NCI-H146 treated with DMSO at 0.1 percent for 48 hours (cell line): Measurements from ENCODE around the gene HSPA1A.
"Not testable (repeated sequence)": the region's sequence is repeated elsewhere in the genome, so short reads cannot be mapped to it uniquely, and the experiment has no call there.

Experiments used
- DNase-seq: peaks from one replicate; lab custom pipeline; 2025; ENCODE audit not compliant: unreplicated experiment; lab: John Stamatoyannopoulos, UW

HSPA1A gene

DNA sequence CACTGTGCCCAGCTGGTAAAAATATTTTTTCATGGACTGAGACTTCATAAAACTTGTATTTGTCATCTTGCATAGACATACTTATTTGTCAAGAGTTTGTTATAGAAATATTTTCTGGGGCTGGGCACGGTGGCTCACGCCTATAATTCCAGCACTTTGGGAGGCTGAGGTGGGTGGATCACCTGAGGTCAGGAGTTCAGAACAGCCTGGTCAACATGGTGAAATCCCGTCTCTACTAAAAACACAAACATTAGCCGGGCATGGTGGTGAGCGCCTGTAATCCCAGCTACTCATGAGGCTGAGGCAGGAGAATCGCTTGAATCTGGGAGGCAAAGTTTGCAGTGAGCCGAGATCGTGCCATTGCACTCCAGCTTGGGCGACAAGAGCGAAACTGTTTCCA is 6.7 kb upstream of the HSPA1A start:
- not testable (repeated sequence) for DNase-seq

DNA sequence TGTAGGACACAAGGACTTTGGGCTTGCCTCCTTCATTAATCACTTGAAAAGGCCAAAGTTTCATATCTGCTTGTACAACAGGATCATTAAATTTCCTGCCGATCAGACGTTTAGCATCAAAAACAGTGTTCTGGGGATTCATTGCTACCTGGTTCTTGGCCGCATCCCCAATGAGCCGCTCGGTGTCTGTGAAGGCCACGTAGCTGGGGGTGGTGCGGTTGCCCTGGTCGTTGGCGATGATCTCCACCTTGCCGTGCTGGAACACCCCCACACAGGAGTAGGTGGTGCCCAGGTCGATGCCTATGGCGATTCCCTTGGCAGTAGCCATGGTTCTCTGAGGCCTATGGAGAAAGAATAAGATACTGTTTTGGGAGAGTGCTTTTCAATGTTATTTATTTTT is 3.7 kb upstream of the HSPA1A start:
- DNase-seq, result no peak

DNA sequence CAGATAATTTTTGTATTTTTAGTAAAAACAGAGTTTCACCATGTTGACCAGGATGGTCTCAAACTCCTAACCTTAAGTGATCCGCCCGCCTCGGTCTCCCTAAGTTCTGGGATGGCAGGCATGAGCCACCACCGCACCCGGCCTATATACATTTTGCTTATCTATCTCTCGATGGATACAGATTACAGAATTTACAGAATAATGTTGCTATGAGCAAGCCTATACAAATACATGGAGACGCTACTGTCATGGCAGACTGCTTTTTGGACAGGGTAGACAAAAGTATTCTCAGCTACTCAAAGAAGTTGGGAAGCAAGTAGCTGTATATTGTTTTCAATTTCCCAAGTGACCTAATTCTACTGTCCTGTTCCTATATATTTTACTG is 1.9 kb upstream of the HSPA1A start:
- DNase-seq, result no peak

DNA sequence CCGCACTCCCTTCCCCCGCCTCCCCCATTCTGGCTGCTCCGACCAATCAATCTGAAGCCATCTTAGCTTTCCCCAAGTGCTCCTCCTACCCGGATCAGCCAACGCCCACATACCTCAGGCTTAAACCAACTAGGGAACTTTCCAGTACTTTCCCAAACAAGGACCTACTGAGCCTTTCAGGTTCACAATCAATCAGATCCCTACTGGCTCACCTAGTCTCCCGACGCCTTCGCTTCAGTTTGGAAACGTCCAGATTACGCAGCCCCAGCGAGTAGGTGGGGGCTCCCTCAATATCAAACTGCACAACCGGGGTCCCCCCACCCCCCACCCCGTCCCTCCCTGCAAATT is 692 bp upstream of the HSPA1A start:
- DNase-seq, result peak; percentile 88

DNA sequence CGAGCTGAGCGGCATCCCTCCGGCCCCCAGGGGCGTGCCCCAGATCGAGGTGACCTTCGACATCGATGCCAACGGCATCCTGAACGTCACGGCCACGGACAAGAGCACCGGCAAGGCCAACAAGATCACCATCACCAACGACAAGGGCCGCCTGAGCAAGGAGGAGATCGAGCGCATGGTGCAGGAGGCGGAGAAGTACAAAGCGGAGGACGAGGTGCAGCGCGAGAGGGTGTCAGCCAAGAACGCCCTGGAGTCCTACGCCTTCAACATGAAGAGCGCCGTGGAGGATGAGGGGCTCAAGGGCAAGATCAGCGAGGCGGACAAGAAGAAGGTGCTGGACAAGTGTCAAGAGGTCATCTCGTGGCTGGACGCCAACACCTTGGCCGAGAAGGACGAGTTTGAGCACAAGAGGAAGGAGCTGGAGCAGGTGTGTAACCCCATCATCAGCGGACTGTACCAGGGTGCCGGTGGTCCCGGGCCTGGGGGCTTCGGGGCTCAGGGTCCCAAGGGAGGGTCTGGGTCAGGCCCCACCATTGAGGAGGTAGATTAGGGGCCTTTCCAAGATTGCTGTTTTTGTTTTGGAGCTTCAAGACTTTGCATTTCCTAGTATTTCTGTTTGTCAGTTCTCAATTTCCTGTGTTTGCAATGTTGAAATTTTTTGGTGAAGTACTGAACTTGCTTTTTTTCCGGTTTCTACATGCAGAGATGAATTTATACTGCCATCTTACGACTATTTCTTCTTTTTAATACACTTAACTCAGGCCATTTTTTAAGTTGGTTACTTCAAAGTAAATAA is 2.0 kb downstream of the HSPA1A start:
- DNase-seq, result not testable (repeated sequence)

DNA sequence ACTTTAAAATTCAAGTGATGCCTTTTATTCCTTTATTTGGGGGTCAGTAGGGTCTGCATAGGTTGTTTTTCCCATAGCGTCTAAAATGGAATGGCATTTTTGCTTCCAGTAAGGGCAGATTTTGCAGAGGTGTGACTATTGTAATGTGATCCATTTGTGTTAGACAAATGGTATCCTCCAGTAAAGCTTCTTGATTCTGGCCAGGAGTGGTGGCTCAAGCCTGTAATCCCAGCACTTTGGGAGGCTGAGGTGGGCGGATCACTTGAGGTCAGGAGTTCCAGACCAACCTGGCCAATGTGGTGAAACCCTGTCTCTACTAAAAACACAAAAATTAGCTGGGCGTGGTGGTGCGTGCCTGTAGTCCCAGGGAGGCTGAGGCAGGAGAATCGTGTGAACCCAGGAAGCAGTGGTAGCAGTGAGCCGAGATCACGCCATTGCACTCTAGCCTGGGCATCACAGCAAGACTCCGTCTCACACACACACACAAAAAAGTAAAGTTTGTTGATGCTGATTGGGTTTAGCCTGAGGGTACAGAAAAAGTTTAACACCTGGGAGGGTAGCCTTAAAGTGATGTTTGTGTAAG is 2.7 kb downstream of the HSPA1A start:
- not testable (repeated sequence) for DNase-seq

DNA sequence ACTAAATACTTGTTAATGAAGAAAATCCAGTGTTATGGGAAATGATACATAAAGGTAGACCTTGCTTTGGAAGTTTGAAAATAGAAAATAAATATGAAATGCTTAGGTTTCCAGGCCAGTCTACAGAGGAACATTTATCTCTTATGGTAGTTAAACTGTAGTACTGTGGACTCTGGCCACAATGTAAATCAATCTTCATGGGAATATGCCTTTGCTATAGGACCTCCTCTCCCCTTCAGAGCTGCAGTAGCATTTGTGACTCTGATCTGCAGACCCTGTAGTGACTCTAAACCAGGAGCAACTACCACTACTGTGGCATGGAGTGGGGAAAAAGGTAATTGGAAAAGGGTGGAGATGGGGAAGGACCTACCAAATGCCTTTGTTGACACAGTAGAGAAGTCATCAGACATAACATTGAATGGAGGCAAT is 4.5 kb downstream of the HSPA1A start:
- DNase-seq, result no peak

DNA sequence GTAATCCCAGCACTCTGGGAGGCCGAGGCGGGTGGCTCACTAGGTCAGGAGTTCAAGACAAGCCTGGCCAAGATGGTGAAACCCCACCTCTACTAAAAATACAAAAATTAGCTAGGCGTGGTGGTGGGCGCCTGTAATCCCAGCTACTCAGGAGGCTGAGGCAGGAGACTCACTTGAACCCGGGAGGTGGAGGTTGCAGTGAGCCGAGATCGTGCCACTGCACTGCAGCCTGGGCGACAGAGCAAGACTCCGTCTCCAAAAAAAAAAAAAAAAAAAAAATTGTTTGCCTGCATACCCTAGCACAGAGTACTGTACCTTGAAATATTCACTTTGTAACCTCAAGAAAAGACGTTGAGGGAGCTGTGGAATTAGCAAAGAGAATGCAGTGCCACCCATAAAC is 5.1 kb downstream of the HSPA1A start:
- DNase-seq, result not testable (repeated sequence)

DNA sequence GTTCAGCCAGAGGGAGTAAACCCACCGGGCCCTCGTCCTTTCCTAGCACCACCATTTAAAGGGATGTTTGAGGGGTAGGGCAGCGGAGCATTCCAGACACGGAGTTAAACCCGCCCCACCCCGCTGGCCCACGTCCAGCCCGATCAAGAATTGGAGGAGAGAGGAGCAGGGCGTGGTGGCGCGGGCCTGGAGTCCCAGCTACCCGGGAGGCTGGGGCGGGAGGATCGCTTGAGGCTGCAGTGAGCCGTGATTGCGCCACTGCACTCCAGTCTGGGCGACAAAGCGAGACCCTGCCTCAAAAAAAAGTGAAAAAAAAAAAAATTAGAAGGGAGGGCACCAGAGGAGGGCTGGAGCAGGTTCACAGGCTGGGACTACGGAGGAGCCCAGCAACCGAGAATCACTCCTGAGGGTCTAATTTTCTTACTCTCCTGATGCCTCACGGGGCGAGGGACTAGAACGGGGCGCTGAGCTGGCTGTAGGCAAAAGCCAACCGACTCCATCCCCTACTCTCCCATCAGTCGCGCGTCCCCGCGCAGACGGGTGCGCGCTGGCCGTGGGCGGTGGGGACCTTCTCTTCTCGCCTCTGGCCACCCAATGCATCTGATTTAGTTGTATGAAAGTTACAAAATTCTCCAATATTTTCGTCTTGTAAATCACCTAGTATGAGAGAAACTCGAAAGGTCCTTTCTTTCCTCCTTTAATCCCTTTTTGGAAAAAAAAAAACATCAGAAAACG is 6.1 kb downstream of the HSPA1A start:
- DNase-seq, result peak; percentile 53

DNA sequence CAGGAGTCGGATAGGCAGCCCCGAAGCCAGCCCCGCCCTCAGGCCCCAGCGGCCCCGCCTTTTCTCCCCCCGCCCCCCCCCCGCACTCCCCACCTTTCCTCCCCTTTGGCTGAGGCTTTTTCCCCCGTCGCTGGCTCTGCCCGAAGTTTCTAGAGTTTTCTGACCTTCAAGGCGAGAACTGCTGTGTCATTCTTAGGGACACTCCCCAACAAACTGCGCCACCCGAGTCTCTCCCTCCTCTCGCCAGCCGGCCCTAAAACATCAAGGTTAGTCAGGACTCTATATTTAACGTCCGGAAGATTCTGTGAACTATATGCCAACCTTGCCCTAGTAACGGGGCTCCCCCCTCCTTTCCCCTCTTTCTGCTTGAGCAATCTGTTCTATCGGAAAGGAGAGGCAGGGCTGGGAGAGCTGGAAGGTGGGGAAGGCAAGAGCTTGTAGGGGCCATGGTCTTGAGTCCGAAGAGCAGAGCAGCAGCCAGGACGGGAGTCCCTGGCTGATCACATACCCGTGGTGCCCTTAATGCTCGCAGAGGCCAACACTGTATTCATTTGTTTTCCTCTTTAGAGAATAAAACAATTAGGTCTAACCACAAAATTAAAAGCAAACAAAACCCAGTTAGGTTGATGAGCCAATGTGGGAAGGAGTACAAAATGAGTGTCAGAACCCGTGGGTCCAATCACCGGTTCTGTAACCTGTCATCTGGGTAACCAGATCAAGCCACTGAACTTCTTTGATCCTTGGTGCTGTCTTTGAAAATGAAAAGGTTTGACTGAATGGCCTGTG is 6.9 kb downstream of the HSPA1A start:
- DNase-seq, result no peak

DNA sequence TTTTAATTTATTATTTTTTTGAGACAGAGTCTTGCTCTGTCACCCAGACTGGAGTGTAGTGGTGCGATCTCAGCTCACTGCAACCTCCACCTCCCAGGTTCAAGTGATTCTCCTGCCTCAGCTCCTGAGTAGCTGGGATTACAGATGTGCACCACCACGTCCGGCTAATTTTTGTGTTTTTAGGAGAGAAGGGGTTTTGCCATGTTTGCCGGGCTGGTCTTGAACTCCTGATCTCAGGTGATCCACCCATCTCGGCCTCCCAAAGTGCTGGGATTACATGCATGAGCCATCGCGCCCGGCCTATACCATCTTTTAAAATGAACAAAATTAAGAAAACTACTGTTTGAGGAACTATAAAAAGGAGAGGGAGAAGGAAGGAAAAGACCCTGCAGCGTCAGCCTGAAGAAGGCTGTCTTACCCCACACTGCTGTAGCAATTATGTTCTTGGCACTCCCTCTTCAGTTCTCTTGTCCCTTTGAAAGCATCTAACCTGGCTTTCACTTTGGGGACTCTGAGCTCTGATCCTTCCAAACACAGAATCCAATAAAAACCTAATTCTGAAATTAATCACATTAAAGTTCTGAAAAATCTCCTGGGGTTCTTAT is 8.4 kb downstream of the HSPA1A start:
- not testable (repeated sequence) for DNase-seq

DNA sequence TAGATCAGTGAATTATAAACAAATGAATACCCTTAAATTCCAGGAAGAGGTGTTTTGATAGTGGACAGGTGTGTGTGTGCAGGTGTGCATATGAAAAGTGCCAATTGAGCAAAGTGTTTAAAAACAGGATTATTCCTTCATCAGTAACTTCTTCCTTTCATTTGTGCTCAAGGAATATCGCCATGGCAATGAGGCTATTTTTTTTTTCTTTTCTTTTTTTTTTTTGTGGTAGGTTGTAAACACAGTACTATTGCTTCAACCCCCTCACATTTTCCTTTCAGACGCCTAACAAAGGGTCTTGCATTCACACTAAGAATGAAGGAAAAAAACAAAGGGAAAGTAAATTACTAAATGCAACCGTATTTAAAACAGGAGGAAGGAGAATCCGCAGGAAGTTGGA is 10.2 kb downstream of the HSPA1A start:
- DNase-seq, result no peak

DNA sequence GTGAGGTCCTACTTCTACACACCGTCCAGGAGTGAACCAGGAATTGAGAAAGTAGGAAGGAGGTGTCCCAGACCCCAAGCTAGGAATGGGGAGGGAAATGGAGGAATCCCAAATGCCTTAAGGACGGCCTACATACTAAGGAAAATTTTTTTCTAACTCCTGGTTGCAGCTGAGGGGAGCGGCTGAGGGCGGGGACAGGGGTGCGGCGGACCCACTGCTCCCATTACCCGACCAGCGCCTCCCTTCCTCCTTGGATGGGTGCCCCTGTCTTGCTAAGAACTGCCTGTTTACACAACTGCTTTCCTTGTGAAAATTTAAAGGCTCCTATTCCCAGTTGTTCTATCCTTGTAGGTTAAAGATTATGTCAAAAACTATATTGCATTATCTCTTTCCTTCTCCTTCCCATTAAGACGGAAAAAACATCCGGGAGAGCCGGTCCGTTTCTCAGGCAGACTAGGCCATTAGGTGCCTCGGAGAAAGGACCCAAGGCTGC is 11.5 kb downstream of the HSPA1A start:
- DNase-seq, result no peak

DNA sequence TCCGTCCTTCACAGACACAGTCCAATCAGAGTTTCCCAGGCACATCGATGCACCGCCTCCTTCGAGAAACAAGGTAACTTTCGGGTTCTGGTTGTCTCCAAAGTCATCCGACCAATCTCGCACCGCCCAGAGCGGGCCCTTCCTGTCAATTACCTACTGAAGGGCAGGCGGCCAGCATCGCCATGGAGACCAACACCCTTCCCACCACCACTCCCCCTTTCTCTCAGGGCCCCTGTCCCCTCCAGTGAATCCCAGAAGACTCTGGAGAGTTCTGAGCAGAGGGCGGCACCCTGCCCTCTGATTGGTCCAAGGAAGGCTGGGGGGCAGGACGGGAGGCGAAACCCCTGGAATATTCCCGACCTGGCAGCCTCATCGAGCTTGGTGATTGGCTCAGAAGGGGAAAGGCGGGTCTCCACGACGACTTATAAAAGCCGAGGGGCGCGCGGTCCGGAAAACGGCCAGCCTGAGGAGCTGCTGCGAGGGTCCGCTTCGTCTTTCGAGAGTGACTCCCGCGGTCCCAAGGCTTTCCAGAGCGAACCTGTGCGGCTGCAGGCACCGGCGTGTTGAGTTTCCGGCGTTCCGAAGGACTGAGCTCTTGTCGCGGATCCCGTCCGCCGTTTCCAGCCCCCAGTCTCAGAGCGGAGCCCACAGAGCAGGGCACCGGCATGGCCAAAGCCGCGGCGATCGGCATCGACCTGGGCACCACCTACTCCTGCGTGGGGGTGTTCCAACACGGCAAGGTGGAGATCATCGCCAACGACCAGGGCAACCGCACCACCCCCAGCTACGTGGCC is 12.1 kb downstream of the HSPA1A start, which contains the start of gene HSPA1B:
Gene HSPA1B, plus strand, starts transcription at position 453 of the 794 bp plus-strand sequence. Its CDS starts 213 bp downstream, at position 666.
- DNase-seq, result peak; percentile 99

DNA sequence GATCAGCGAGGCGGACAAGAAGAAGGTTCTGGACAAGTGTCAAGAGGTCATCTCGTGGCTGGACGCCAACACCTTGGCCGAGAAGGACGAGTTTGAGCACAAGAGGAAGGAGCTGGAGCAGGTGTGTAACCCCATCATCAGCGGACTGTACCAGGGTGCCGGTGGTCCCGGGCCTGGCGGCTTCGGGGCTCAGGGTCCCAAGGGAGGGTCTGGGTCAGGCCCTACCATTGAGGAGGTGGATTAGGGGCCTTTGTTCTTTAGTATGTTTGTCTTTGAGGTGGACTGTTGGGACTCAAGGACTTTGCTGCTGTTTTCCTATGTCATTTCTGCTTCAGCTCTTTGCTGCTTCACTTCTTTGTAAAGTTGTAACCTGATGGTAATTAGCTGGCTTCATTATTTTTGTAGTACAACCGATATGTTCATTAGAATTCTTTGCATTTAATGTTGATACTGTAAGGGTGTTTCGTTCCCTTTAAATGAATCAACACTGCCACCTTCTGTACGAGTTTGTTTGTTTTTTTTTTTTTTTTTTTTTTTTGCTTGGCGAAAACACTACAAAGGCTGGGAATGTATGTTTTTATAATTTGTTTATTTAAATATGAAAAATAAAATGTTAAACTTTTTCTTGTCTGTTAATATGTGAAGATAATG is 14.4 kb downstream of the HSPA1A start:
- DNase-seq, result no peak

DNA sequence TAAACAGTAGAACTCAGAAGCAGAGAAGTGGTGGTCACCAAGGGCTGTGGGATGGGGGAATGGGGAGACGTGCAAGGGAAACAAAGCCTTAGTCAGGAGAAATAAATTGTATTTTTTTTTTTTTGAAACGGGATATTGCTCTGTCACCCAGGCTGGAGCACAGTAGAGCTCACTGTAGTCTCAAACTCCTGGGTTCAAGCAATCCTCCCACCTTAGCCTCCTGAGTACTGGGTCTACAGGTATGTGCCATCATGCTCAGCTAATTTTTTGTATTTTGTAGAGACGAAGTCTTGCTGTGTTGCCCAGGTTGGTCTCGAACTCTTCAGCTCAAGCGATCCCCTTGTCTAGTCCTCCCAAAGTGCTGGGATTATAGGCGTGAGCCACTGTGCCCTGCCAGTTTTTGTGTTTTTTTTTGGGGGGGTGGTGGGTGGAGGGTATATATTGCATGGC is 15.6 kb downstream of the HSPA1A start:
- DNase-seq, result no peak

DNA sequence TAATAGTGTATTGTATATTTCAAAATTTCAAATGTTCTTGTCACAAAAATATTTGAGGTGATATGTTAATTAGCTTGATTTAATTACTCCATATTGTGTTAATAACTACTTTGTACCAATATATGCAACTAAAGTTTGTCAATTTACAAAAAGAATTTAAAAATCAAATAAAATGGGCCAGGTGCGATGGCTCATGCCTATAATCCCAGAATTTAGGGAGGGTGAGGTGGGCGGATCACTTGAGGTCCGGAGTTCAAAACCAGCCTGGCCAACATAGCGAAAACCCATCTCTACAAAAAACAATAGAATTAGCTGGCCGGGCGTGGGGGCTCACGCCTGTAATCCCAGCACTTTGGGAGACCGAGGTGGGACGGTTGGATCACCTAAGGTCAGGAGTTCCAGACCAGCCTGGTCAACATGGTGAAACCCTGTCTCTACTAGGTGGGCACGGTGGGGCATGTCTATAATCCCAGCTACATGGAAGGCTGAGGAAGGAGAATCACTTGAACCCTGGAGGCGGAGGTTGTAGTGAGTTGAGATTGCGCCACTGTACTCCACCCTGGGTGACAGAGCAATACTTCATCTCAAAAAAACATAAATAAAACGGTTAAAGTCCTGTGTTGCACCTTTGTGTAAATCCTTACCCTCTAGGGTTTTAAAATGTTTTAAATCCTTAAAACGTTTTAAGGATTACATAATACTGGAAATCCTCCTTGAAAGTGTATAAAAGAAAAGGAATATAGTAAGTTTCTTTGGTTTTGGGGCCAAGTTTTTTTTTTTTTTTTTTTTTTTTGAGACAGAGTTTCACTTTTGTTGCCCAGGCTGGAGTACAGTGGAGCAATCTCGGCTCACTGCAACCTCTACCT is 16.2 kb downstream of the HSPA1A start:
- DNase-seq, result no peak
